Mammary epithelial cell (primary cell): ENCODE measurements around the gene DNHD1.

ENCODE experiments used
- CTCF ChIP-seq, 2 donors: IDR thresholded peaks in 1 of 2; conservative IDR thresholded peaks in 1 of 2; 2 replicates each; pipeline ENCODE4 v1.5.1; 2011 to 2012; ENCODE audit warnings: inconsistent platforms in 2 of 2, low read length in 2 of 2, mild to moderate bottlenecking in 2 of 2, control low read depth in 1 of 2, low read depth in 1 of 2; ENCODE audit not compliant: insufficient read depth in 1 of 2; ENCODE audit errors: extremely low read depth in 1 of 2
- EZH2 ChIP-seq: IDR thresholded peaks from 2 replicates; pipeline ENCODE4 v1.6.1; 2012; ENCODE audit warnings: low read length, inconsistent platforms, borderline replicate concordance

- TF ChIP-seq CTCF (conservative IDR thresholded peaks at IDR 0.05 in 1 of 2, IDR thresholded peaks at IDR 0.05 in 1 of 2; ENCODE audit: extremely low read depth in 1 of 2, insufficient read depth in 1 of 2, low read depth in 1 of 2, low read length in 2 of 2), result no peak
- no peak for TF ChIP-seq EZH2
Observed at GRCh38 chr11:6594142-6594768, 97.2 kb downstream of the DNHD1 start.
